Memory B cell (primary cell): Measurements from ENCODE around the gene USP44.

ENCODE experiments used
- ATAC-seq: fragments of 150-1000 bp; cut with Tn5 transposase; 2 replicates; pipeline ENCODE4 v1.10.0; 2021; ENCODE audit warnings: low read depth, mild to moderate bottlenecking, moderate library complexity
- DNase-seq, 2 donors: peaks; one replicate each; pipeline ENCODE4 v3.0.0; 2022; ENCODE audit warnings: low spot score in 2 of 2
- H3K27ac Mint-ChIP-seq: one replicate; pipeline ENCODE4 v1.8.0; 2022; ENCODE audit warnings: mild to moderate bottlenecking, moderate library complexity, mixed read lengths
- H3K27me3 Mint-ChIP-seq: one replicate; pipeline ENCODE4 v1.8.0; 2022; ENCODE audit warnings: mixed read lengths
- H3K36me3 Mint-ChIP-seq: one replicate; pipeline ENCODE4 v1.8.0; 2022; ENCODE audit warnings: mild to moderate bottlenecking, mixed read lengths
- H3K4me1 Mint-ChIP-seq: one replicate; pipeline ENCODE4 v1.8.0; 2022; ENCODE audit warnings: mixed read lengths
- H3K4me3 Mint-ChIP-seq: one replicate; pipeline ENCODE4 v1.8.0; 2022; ENCODE audit warnings: mild to moderate bottlenecking, moderate library complexity, mixed read lengths
- H3K9me3 Mint-ChIP-seq: one replicate; pipeline ENCODE4 v1.8.0; 2022; ENCODE audit warnings: mixed read lengths

The USP44 gene

GRCh38 chr12:95557625-95558024 lies 6.3 kb upstream of the USP44 start:
- Mint-ChIP-seq H3K27ac (no peak overlapping the region), H3K4me1 (peaks cover 2% of the 10 kb centered on the region), H3K36me3 (no peaks in the 10 kb centered on the region), H3K9me3 (no peaks in the 10 kb centered on the region), H3K27me3 (no peaks in the 10 kb centered on the region), H3K4me3 (no peak overlapping the region)
- ATAC-seq (no peak), DNase-seq (no peak)

GRCh38 chr12:95554532-95555071 lies 3.3 kb upstream of the USP44 start:
- H3K27ac Mint-ChIP-seq = no peak overlapping the region
- H3K36me3 Mint-ChIP-seq = no peaks in the 10 kb centered on the region
- no peaks in the 10 kb centered on the region for H3K27me3 Mint-ChIP-seq
- H3K4me1 Mint-ChIP-seq = peaks cover 8% of the 10 kb centered on the region
- DNase-seq (no peak), ATAC-seq (no peak)
- H3K9me3 Mint-ChIP-seq = peaks cover under 1% of the 10 kb centered on the region
- no peak overlapping the region for H3K4me3 Mint-ChIP-seq

GRCh38 chr12:95553197-95553943 lies 2.1 kb upstream of the USP44 start:
- no peak for ATAC-seq
- Mint-ChIP-seq H3K36me3 (no peaks in the 10 kb centered on the region), H3K4me1 (peaks cover 8% of the 10 kb centered on the region), H3K4me3 (no peak overlapping the region), H3K27ac (peak overlapping the region; percentile 62), H3K27me3 (no peaks in the 10 kb centered on the region), H3K9me3 (peaks cover 1% of the 10 kb centered on the region)
- no peak for DNase-seq

- no peak overlapping the region for H3K4me3 Mint-ChIP-seq
- peaks cover 17% of the 10 kb centered on the region for H3K4me1 Mint-ChIP-seq
Measured at GRCh38 chr12:95551913-95552516, 739 bp upstream of the USP44 start.

GRCh38 chr12:95549392-95550084 lies 1.7 kb downstream of the USP44 start:
- H3K4me3 Mint-ChIP-seq = peak overlapping the region; percentile 88
- peaks cover 17% of the 10 kb centered on the region for H3K4me1 Mint-ChIP-seq
- no peak for ATAC-seq
- DNase-seq = no peak
- no peaks in the 10 kb centered on the region for H3K36me3 Mint-ChIP-seq
- H3K27me3 Mint-ChIP-seq = no peaks in the 10 kb centered on the region
- peaks cover 1% of the 10 kb centered on the region for H3K9me3 Mint-ChIP-seq
- H3K27ac Mint-ChIP-seq = peak overlapping the region; percentile 91

More at GRCh38 chr12:95551913-95552516, 739 bp upstream of the USP44 start:
- no peaks in the 10 kb centered on the region for H3K27me3 Mint-ChIP-seq
- no peak for DNase-seq
- H3K27ac Mint-ChIP-seq = no peak overlapping the region
- no peaks in the 10 kb centered on the region for H3K36me3 Mint-ChIP-seq
- H3K9me3 Mint-ChIP-seq = peaks cover 1% of the 10 kb centered on the region
- ATAC-seq = no peak

DNA sequence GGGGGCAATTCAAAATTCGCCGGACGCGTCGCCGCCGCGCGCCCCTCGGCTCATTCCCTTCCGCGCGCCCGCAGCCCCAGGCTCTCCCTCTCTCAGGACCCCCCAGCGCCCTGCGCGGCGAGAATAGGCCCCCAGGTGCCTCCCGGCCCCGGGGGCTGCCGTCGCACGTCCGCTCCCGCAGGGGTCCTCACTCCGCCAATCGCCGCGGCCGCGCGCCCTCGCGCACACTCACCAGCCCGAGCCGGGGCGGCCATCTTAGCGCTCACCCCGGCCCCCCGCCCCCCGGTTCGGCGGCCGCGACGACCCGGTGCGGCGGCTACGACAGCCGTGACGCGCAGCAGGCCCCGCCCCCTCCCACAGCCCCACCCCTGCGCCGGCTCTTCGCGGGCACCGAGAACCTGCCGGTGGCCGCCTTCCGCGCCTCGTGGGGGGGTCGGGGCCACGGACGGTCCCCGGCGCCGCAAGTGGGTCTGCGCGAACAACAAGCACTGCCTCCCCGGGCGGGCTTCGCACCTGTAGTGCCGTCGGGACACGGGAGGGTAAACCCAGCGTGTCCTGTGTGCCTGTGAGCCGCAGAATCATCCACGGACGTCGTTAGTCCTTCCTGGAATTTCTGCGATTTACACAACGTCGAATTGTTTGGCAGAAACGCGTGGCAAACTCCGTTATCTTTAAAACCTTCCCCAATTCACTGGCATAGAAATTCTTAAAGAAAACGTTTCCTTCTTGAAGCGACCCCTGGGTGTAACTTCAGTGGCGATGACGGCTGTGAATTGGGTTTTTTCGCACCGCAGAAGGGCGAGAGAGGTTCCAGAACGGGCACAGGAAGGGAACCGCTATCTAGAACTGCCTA lies 2.5 kb downstream of the USP44 start:
- ATAC-seq (peak; percentile 86), DNase-seq (peak; percentile 63 to 64)
- Mint-ChIP-seq H3K36me3 (no peaks in the 10 kb centered on the region), H3K27me3 (no peaks in the 10 kb centered on the region), H3K4me3 (peak overlapping the region; percentile 88), H3K9me3 (peaks cover 1% of the 10 kb centered on the region), H3K27ac (peak overlapping the region; percentile 91), H3K4me1 (peaks cover 17% of the 10 kb centered on the region)

GRCh38 chr12:95548056-95548538 lies 3.2 kb downstream of the USP44 start:
- ATAC-seq (peak; percentile 26), DNase-seq (peak in 1 of 2 donors; percentile 38)
- peak overlapping the region; percentile 91 for H3K27ac Mint-ChIP-seq
- H3K9me3 Mint-ChIP-seq = peaks cover 1% of the 10 kb centered on the region
- H3K4me1 Mint-ChIP-seq = peaks cover 17% of the 10 kb centered on the region
- no peaks in the 10 kb centered on the region for H3K36me3 Mint-ChIP-seq
- H3K27me3 Mint-ChIP-seq = no peaks in the 10 kb centered on the region
- H3K4me3 Mint-ChIP-seq = peak overlapping the region; percentile 88

DNA sequence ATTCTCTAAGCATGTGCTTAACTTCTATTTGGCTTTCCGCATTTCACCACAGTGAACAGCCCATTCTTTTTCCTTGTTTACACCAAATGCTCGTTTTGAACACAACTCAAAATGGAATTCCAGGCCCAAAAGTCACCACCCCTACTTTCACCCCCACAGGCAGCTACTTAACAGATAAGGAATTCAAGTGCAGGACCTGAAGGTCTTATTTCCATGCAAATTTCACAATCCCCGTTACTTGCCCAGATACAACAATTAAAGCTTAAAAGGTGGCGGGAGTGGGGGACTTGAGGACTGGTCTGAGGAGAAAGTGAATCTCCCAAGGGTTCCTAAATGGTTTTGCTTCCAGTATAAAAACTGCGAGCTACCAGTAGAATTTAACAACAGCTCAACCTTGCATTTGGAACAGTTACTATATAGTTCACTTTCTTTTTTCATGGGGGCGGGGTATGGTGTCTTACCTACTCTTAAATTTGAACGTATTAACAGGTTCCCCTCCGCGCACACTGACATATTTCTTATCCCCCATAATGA lies 3.7 kb downstream of the USP44 start:
- DNase-seq (peak in 1 of 2 donors; percentile 8), ATAC-seq (peak; percentile 18)
- Mint-ChIP-seq H3K27me3 (no peaks in the 10 kb centered on the region), H3K9me3 (peaks cover 1% of the 10 kb centered on the region), H3K27ac (peak overlapping the region; percentile 91), H3K36me3 (no peaks in the 10 kb centered on the region), H3K4me3 (peak overlapping the region; percentile 88), H3K4me1 (peaks cover 15% of the 10 kb centered on the region)

- no peak for ATAC-seq
- H3K27me3 Mint-ChIP-seq = no peaks in the 10 kb centered on the region
- peaks cover 10% of the 10 kb centered on the region for H3K4me1 Mint-ChIP-seq
- H3K4me3 Mint-ChIP-seq = no peak overlapping the region
- DNase-seq = no peak
- no peak overlapping the region for H3K27ac Mint-ChIP-seq
- H3K9me3 Mint-ChIP-seq = peaks cover 1% of the 10 kb centered on the region
- H3K36me3 Mint-ChIP-seq = no peaks in the 10 kb centered on the region
Measured at GRCh38 chr12:95546491-95546813, 4.8 kb downstream of the USP44 start.

GRCh38 chr12:95545731-95546490 lies 5.4 kb downstream of the USP44 start:
- no peak for ATAC-seq
- no peak for DNase-seq
- Mint-ChIP-seq H3K27me3 (no peaks in the 10 kb centered on the region), H3K4me3 (no peak overlapping the region), H3K4me1 (peaks cover 9% of the 10 kb centered on the region), H3K9me3 (peaks cover 1% of the 10 kb centered on the region), H3K27ac (peak overlapping the region; percentile 8), H3K36me3 (no peaks in the 10 kb centered on the region)

DNA sequence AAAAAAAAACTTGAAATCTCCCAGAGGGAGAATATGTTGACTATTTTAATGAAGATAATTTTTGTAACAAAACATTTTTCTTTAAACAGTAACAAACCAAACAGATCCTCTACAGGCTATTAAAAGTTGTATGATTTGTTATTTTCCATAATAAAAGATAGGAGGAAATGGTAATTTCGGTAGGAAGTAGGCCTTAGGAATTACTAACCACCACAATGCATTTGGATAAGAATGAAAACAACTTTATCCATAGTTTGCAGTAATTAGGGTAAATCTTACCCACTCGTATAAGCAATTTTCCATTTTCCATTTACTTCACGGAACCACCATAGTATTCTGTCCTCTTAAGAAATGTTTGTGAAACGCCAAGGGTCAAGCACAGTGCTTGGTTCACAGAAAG lies 6.0 kb downstream of the USP44 start:
- DNase-seq (no peak), ATAC-seq (no peak)
- Mint-ChIP-seq H3K4me3 (no peak overlapping the region), H3K4me1 (peaks cover 9% of the 10 kb centered on the region), H3K9me3 (peaks cover 1% of the 10 kb centered on the region), H3K36me3 (no peaks in the 10 kb centered on the region), H3K27ac (peak overlapping the region; percentile 8), H3K27me3 (no peaks in the 10 kb centered on the region)

- H3K4me1 Mint-ChIP-seq = peaks cover 9% of the 10 kb centered on the region
- ATAC-seq (no peak), DNase-seq (no peak)
- no peaks in the 10 kb centered on the region for H3K27me3 Mint-ChIP-seq
- no peaks in the 10 kb centered on the region for H3K36me3 Mint-ChIP-seq
- H3K9me3 Mint-ChIP-seq = peaks cover 1% of the 10 kb centered on the region
- H3K27ac Mint-ChIP-seq = no peak overlapping the region
- no peak overlapping the region for H3K4me3 Mint-ChIP-seq
Measured at GRCh38 chr12:95544756-95545155, 6.5 kb downstream of the USP44 start.

DNA sequence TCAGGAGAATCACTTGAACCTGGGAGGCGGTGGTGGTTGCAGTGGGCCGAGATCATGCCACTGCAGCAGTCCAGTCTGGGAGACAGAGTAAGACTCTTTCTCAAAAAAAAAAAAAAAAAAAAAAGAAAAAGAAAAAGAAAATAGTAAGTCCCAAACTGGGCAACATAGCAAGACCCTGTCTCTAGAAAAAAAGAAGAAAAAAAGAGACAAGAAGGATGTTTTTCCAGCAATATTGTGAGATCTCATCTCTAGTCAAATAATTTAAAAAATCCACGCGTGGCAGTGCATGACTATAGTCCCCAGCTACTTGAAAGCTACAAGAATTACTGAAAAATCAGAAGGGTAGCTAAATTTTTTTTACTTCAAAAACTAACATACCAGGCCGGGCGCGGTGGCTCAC lies 8.0 kb downstream of the USP44 start:
- Mint-ChIP-seq H3K27me3 (no peaks in the 10 kb centered on the region), H3K36me3 (no peaks in the 10 kb centered on the region), H3K27ac (no peak overlapping the region)

More for the DNA sequence above, 8.0 kb downstream of the USP44 start:
- ATAC-seq = no peak
- Mint-ChIP-seq H3K9me3 (no peaks in the 10 kb centered on the region), H3K4me3 (no peak overlapping the region), H3K4me1 (peaks cover 9% of the 10 kb centered on the region)
- DNase-seq = no peak
